HG03439 (cell line): ENCODE data around the gene MDK.
A peak's percentile ranks its signal among the peaks of the same experiment; 100 is the strongest.
"Not testable (repeated sequence)": the region's sequence is repeated elsewhere in the genome, so short reads cannot be mapped to it uniquely, and the experiment has no call there.

Experiments
- ATAC-seq: cut with Tn5 transposase; IDR thresholded peaks from one replicate; pipeline ENCODE4 v1.9.1; 2021; ENCODE audit warnings: mild to moderate bottlenecking, moderate library complexity; ENCODE audit not compliant: unreplicated experiment

The MDK gene

DNA sequence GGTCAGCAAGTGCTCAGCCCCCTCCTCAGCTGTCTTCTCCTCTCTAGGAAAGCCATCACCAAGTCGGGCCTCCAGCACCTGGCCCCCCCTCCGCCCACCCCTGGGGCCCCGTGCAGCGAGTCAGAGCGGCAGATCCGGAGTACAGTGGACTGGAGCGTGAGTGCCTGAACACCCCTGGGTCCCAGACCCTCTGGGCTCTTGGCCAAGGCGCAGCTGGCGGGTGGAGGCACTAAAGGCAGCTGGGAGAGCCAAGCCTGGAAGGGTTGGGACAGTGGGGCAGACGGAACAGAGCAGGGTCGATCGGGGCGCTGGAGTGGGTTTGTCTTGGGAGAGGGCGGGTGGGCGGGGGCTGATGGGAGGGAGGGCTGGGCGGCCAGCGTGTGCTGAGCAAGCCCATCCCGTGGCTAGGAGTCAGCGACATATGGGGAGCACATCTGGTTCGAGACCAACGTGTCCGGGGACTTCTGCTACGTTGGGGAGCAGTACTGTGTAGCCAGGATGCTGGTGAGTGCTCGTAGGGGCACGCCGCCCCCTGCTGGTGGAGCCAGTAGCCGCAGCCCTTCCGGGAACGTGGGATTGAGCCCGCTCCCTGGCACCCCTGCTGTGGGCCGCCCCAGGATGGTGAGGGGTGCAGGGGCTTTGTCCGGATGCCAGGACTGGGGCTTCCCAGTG lies 14.1 kb upstream of the MDK start:
- peak; percentile 52 for ATAC-seq

DNA sequence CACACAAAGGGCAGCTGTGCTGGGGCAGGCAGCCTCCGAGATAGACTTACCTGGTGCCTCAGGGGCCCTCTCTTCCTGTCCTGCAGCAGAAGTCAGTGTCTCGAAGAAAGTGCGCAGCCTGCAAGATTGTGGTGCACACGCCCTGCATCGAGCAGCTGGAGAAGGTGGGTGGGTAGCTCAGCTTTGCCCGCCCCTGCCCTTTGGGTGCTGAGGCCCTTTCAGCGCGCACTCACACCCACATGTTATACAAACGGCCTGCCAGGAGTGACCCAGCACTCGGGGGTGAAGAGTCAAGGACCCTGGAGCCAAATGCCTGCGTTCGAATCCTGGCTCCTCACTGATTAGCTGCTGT lies 13.6 kb upstream of the MDK start:
- no peak for ATAC-seq

DNA sequence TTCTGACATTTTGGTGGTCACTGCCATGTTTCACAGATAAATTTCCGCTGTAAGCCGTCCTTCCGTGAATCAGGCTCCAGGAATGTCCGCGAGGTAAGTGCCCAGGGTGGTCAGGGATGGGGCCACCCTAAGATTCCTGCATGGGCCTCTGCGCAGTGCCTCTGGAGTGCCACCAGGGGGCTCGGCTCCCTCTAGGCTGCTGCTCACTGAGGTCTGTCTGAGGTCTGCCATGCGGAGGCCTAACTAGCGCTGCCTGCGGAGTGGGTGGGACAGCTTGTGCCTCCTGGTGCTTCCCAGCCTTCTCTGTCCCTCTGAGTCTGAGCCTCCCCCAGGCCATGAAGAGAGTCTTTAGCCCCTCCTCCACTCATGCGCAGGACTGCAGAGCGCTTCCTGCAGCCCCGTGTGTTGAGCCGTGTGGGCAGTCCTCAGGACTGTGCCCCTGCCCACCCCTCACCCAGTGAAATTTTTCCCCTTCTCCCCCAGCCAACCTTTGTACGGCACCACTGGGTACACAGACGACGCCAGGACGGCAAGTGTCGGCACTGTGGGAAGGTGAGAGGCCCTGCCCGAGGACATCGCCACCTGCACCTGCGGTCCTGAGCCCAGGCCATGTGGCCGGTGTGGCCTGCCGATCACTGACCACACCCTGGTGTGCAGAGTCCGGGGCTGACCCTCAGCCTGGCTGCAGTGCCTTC lies 11.9 kb upstream of the MDK start:
- ATAC-seq = peak; percentile 44

DNA sequence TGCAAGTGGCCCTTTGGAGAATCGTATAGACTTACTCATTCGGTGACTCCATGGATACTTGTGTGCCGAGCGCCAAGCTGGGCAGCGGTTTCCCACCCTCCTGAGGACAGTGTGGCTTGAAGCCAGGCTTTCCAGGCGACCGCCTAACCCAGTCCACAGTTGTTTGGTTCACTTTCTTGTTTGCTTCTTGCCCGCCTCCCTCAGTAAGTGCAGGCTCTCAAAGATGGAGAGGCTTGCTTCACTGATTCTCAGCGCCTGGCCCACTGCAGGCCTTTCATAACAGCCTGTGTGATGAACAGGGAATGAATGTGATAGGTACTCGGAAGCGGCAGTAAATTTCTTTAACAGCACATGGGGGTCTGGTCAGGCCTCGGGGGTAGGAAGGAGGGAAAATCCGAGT lies 11.2 kb upstream of the MDK start:
- no peak for ATAC-seq

DNA sequence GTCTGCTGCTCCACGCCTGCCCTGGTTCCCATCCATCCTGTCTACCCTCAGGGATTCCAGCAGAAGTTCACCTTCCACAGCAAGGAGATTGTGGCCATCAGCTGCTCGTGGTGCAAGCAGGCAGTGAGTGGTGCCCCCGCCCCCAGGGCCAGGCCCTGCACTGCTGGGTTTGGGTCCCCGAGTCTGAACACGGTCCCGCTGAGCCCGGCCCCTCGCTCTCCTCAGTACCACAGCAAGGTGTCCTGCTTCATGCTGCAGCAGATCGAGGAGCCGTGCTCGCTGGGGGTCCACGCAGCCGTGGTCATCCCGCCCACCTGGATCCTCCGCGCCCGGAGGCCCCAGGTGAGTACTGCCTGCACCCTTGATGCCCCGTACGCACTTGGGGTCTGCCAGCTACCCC lies 10.2 kb upstream of the MDK start:
- ATAC-seq = not testable (repeated sequence)

DNA sequence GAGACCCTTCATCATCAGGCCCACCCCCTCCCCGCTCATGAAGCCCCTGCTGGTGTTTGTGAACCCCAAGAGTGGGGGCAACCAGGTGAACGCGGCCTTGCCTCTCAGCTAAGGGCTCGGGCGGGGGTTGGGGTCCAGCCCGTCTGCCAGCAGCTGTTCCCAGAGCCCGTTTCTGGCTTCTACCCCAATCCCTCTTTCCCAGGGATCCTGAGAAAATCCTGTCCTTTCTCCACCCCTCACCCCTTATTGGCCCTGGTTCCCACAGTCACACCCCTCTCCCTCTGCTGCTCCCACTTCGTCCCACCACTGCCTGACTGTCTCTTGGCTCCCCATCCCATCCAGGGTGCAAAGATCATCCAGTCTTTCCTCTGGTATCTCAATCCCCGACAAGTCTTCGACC lies 9.4 kb upstream of the MDK start:
- ATAC-seq = no peak

DNA sequence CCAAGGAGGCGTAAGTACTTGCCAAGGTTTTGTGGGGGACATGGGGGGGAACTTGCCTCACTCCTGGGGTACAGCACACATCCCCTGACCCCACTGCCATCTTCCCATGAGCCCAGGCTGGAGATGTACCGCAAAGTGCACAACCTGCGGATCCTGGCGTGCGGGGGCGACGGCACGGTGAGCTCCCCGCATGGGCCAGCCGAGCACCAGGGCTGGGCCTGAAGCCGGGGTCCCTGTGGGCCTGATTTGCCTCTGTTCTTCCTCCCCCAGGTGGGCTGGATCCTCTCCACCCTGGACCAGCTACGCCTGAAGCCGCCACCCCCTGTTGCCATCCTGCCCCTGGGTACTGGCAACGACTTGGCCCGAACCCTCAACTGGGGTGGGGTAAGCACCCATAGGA lies 9.0 kb upstream of the MDK start:
- ATAC-seq = not testable (repeated sequence)

DNA sequence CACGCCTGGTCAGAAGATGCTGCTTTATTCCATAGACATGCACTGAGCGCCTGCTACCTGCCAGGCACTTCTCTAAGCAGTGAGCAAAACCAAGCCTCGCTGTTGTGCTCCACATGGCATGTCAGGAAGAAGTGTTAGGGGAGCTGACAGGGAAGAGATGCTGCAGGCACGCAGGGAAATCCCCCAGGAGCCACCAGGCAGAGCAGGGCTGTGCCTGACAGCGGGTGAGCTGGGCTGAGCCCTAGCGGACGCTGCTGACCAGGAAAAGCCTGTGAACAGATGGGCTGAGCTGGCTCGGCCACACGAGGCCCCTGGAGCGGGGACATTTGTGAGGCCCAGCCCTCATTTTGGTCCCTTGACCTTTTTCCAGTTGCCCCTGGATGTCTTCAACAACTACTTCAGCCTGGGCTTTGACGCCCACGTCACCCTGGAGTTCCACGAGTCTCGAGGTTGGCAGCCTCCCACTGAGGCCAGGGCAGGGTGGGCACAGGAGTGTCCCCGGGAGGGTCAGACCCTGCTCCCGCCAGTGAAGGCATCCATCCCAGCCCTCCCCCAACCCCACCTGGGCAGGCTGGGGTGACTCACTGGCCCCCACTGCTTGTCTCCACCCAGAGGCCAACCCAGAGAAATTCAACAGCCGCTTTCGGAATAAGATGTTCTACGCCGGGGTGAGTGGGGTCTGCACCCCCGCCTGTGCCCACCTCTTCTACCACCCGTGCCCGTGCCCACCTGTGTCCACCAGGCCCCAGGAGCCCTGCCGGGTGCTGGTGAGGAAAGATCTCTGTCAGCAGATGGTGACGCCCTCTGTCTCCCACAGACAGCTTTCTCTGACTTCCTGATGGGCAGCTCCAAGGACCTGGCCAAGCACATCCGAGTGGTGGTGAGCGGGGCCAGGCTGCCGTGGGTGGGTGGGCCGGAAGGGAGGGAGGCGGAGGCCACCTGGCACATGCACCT lies 7.4 kb upstream of the MDK start:
- no peak for ATAC-seq

DNA sequence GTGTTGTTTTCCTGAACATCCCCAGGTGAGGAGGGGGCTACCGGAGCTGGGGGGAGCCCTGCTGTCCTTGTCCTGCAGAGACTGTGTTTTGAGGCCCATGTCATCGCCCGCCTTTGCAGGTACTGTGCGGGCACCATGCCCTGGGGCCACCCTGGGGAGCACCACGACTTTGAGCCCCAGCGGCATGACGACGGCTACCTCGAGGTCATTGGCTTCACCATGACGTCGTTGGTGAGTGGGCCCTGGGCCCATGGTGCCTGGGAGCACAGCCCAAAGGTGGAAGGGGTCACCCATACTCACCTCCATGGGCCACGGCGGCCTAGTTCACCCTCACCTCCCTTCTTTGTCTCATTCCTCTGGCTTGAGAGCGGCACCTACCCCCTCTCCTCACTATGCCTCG lies 6.7 kb upstream of the MDK start:
- ATAC-seq = no peak

DNA sequence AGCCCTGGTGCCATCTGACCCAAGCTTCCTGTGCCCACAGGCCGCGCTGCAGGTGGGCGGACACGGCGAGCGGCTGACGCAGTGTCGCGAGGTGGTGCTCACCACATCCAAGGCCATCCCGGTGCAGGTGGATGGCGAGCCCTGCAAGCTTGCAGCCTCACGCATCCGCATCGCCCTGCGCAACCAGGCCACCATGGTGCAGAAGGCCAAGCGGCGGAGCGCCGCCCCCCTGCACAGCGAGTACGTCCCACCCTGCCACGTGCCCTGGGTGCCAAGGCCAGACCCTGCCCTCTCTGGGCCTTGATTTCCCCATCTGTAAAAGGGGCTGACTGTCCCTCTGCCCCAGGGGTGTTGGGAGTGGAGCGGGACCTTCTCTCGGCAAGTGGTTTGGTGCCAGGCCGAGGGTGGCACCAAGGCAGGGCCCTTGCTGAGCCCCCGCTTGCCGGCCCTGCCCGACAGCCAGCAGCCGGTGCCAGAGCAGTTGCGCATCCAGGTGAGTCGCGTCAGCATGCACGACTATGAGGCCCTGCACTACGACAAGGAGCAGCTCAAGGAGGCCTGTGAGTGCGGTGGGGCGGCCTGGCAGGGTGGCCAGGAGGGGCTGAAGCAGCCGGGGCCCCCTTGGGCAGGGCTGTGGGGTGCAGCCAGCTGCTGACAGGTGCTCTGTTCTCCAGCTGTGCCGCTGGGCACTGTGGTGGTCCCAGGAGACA lies 5.9 kb upstream of the MDK start:
- no peak for ATAC-seq

DNA sequence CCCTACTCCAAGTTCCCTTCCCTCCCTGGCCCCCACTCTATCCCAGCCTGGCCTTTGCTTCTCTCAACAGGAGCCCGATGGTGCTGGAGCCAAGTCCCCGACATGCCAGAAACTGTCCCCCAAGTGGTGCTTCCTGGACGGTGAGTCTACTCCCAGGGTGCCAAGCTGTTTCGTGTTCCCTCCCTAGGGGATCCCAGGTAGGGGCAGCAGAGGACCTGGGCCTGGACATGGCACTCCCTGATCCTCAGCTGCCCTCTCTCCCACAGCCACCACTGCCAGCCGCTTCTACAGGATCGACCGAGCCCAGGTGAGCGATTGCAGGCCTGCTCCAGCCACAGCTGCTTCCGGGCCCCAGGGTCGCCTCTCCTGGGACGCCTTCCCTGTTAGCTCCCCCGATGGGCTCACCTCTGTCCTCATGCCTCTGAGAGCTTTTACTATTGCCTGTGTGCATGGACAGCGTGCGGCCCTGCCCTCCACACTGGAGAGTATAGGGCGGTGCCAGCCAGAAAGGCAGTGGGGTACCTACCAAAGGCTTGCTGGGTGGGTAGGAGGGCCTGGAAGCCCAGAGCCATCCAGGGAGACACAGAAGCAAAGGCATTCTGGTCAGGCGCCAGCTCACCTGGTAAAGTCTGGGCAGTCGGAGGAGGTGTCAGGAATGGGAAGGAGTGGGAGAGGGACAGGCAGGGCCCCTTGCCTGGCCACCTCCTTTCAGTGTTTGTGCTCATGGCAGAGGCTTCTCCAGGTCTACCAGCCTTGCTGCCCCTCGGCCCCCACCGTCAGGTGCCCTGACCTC lies 5.0 kb upstream of the MDK start:
- no peak for ATAC-seq

DNA sequence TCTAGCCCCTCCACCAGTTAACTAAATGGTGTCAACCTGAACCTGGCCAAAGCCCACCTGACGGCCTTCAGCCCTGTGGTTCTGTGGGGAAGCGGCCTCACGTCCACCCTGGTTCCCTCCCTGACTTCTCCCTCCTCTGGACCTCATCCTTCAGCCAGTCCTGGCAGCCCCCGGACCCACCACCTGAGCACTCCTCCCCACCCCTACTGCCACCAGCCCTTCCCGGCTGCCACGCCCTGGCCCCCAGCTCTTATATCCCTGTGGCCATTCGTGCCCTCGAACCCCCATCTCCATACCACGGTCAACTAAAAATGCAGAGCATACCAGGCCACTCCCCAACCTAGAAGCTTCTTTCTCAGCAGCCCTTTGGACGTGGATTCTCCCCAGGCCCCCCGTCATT lies 4.2 kb upstream of the MDK start:
- no peak for ATAC-seq

DNA sequence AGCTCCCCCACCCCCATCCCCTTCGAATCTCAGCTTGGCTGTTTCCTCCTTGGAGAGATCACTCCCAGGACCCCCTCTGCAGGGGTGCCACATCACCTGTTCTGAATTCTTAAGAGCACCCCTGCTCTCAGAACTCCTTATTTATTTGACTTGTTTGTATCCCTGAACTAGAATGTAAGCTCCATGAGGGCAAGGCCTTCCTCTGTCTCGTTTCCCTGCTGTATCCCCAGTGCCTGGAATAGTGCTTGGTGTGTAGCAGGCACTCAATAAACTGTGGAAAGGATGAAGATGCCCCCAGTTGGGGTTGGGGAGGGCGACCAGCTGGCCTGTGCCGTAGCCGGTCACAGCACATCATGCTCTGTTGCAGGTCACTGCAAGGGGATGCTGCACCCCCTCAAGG lies 3.6 kb upstream of the MDK start:
- no peak for ATAC-seq

DNA sequence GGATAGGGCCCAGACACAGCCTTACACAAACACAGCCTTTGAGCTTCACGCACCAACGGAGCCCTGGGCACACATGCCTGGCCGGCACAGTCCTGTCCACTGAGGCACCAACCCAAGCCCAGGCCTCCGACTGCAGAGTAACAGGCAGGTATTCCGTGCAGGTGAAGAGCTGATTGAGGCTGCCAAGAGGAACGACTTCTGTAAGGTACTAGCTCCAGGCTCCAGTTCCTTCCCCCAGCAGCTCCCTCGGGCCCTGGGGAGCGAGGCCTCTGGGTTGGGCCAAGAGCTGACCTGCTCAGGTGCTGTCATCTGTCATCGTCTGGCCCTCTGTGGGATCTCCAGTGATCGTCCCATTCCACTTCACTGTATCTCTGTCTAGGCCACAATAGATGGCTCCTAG lies 3.2 kb upstream of the MDK start:
- no peak for ATAC-seq

DNA sequence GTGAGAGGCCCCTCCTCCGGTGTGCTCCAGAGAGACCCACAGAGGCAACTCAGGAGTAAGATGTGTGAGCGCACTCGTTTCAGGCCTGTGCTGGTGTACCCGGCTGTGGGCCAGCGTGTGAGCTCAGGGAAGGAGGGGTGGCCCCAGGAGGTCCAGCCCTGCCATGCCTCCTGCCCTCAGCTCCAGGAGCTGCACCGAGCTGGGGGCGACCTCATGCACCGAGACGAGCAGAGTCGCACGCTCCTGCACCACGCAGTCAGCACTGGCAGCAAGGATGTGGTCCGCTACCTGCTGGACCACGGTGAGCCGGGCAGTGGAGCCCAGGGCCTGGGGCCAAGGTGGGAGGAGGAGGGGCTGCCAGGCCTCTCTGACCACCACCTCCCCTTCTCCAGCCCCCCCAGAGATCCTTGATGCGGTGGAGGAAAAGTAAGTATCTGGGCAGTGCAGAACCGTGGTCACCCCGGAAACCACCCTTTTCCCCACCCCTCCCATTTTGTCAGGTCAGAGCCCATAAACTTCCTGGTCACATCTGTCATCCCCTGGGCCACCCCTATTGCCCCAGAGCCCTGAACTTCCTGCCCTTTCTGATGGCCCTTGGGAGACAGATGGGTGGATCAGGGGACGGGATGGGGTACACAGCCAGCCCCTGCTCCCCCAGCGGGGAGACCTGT lies 2.5 kb upstream of the MDK start:
- no peak for ATAC-seq

DNA sequence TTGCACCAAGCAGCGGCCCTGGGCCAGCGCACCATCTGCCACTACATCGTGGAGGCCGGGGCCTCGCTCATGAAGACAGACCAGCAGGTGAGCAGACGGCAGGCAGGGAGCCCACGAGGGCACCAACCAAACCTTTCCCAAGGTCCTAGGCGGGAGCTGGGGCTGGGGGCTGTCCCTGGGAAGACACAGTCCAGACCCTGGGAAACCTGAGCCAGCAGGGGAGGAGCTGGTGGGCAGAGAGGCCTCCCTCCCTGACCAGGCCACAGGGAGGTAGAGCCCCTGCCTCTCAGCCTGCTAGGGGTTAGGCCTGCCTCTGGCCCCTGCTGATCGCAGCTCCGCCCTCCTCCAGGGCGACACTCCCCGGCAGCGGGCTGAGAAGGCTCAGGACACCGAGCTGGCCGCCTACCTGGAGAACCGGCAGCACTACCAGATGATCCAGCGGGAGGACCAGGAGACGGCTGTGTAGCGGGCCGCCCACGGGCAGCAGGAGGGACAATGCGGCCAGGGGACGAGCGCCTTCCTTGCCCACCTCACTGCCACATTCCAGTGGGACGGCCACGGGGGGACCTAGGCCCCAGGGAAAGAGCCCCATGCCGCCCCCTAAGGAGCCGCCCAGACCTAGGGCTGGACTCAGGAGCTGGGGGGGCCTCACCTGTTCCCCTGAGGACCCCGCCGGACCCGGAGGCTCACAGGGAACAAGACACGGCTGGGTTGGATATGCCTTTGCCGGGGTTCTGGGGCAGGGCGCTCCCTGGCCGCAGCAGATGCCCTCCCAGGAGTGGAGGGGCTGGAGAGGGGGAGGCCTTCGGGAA lies 1.8 kb upstream of the MDK start:
- not testable (repeated sequence) for ATAC-seq

DNA sequence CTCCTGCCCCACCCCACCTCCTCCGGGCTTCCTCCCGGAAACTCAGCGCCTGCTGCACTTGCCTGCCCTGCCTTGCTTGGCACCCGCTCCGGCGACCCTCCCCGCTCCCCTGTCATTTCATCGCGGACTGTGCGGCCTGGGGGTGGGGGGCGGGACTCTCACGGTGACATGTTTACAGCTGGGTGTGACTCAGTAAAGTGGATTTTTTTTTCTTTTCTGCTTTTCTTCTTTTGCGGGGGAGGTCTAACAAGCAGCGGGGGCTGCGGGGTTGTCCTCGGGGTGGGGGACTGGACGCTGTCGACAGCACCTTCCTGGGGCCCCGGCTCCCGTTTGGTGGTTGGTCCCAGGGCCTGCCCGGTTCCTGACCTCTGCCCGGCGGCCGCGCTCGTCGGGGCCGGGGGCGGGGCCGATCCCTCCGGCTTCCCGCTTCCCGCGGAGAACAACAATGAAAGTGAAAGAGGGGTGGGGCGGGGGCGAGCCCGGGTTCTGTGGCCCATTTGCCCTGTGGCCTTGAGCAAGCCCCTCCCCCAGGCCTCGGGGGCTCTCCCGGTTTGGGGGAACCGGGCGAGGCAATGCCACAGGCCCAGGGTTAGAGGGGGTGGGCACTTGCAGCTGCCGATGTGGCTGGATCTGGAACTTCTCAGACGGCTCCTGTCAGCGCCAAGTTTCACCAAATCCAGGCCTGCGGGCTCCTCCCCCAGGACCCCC lies 975 bp upstream of the MDK start:
- no peak for ATAC-seq
